NOMO-1 (cell line): ENCODE data around the gene ATPAF2.

Source experiments
- DNase-seq, 2 experiments: peaks; one replicate each; lab custom pipeline; 2025; ENCODE audit not compliant: unreplicated experiment in 2 of 2; lab: John Stamatoyannopoulos, UW

ATPAF2 gene

GRCh38 chr17:18038861-18039534, at the start of gene ATPAF2, which contains the start of gene GID4:
Gene ATPAF2, minus strand, starts transcription at chr17:18039168. Its CDS starts 155 bp downstream, at chr17:18039013.
Gene GID4, plus strand, starts transcription at chr17:18039408. Its CDS starts 57 bp downstream, at chr17:18039465.
- peak; percentile 98 to 100 for DNase-seq

- peak; percentile 79 to 84 for DNase-seq
Measured at GRCh38 chr17:18087610-18088491, 48.9 kb upstream of the ATPAF2 start, which contains the start of gene DRG2. Gene DRG2, plus strand, starts transcription at chr17:18087948. Its CDS starts 76 bp downstream, at chr17:18088024.

- DNase-seq, result no peak
Measured at GRCh38 chr17:18084256-18084655, 45.3 kb upstream of the ATPAF2 start.

GRCh38 chr17:18079543-18079942, 40.6 kb upstream of the ATPAF2 start:
- DNase-seq, result no peak

DNA sequence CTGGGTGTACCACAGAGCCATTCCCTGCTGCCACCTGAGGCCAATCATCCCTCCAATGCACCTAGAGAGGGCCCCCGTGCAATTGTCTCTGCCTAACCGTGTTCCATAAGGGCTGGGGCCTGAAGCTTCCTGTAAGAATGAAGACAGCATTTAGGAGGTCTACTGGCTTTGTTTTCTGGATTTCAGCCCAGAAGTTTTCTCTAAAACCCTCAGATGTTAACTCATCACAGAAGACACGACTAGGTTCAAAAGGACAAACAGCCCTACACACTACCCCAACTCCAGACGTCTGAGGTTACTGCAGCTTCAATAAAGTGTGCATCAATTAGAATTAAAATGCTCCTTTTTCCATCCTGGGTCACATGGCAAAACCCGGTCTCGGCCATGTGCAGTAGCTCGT, 38.0 kb upstream of the ATPAF2 start:
- DNase-seq, result no peak

DNA sequence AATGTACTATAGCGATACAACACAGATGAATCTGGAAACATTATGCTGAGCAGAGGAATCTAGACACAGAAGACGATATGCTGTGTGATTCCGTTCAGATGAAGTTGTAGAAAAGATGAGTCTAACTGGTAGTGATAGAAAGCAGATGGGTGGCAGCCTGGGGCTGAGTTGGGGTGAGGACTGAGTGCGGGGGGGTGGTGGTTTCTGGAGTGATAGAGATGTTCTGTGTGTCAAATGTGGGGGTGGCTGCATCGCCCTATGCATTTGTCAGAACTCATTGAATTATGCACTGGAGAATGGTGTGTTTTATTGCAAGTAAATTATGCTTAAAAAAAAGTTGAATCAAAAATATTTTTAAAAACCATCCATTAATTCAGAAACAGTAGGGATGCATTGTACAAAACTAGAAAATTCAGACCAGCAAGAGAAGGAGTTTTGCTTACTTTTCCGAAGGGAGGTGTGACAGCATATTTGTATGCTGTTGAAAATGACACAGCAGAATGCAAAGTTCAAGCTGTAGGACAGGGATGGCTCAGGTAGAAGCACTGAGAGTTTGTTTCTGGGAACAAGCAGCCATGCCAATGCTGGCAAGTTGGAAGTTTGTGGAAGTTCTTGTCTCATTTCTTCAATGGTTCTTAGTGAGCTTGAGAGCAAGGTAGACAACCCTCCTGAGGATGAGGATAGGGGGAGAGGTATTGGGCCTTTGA, 35.8 kb upstream of the ATPAF2 start:
- DNase-seq, result no peak

DNA sequence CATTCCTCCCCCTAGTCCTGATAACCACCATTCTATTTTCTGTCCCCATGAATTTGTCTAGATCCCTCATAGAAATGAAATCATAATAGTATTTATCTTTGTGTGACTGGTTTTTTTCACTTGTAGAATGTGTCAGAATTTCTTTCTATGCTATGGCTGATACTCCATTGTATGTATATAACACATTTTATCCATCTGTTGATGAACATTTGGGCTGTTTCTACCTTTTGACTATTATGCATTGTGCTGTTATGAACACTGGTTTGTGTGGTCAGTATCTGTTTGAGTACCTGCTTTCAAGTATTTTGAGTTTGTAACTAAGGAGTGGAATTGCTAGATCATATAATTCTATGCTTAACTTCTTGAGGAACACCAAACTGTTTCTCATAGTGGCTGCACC, 32.8 kb upstream of the ATPAF2 start:
- no peak for DNase-seq

DNA sequence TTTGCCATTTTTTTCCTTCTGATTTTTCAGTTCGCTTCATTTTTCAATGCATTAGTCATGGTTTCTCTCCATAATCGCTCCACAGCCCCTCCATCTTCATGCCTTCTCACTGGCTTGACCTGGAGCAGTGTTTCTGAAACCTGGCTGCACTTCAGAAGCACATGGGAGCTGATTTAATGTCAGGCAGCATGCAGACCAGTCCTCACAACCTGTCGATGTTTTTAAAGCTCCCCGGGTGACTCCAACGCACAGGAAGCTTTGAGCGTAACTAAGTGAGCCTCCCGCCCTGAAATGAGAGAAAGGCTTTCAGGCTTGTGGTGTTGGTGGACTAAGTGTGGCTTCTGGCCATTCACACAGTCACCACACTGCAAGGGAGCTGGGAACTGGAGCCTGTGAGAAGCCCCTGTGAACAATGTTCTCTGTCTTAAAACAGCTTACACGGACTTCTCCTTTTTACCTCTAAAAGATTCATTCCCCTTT, 31.9 kb upstream of the ATPAF2 start:
- DNase-seq, result peak in 1 of 2 experiments; percentile 35

DNA sequence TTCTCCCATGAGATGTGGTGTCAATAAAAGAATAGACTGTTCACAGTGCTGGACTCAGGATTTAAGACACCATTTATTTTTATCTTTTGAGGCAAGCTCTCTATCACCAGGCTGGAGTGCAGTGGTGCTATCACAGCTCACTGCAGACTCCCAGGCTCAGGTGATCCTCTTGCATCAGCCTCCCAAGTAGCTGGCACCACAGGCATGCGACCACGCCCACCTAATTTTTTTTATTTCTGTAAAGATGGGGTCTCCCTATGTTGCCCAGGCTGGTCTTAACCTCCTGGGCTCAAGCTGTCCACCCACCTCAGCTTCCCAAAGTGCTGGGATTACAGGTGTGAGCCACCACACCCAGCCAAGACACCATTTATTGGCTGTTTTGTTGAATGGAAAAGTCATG, 30.1 kb upstream of the ATPAF2 start:
- DNase-seq, result no peak

- DNase-seq, result no peak
Measured at GRCh38 chr17:18066866-18067265, 27.9 kb upstream of the ATPAF2 start.

DNA sequence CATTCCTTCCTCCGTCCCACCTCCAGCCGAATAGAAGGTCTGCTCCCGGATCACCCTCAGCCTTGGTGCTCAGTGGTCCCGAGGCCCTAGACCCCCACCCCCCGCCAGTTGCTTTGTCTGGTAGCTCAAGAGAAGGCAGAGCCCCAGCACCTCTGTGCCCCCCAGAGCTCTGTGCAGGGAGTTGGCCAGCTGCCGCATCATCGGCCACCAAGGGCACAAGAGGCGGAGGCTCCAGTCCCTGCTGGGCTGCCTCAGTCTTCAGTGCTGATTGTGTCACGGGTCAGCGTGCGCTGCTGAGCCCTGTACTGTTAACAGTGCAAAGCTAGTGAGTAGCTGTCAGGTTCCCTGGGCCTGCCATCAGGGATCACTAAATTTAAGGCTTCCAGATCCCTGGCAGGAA, 26.6 kb upstream of the ATPAF2 start:
- no peak for DNase-seq

DNA sequence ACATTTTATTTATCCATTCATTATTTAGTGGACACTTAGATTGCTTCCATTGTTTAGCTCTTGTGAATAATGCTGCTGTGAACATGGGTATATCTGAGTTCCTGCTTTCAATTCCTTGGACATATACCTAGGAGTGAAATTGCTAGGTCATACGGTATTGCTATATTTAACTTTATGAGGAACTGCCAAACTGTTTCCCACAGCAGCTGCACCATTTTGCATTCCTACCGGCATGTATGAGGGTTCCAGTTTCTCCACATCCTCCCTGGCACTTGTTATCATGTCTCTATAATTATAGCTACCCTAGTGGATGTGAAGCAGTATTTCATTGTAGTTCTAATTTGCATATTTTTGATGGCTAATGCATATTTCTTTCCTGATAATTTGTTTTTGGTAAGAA, 25.1 kb upstream of the ATPAF2 start:
- DNase-seq, result no peak

GRCh38 chr17:18059283-18059682, 20.3 kb upstream of the ATPAF2 start:
- no peak for DNase-seq

DNA sequence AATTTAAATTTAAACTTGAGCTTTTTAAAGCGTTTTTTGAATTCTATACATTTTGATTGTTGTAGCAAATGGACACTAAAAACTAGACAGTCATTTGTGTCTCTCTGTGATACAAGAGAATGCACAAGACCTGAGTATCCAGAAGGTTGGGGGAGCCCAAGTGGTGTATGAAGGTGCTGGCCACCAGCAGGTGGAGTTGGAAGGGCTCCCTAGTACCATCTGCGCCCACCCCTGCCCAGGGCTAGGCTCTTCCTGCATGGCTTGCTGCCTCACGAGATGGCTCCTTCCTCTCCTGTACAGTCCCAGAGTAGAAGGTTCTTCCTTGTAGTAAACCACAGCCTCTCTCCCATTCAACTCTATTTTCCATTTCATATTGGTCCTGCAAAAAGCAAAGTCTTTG, 17.2 kb upstream of the ATPAF2 start:
- DNase-seq, result no peak

GRCh38 chr17:18055597-18055996, 16.6 kb upstream of the ATPAF2 start:
- DNase-seq, result no peak

GRCh38 chr17:18045691-18046350, 6.9 kb upstream of the ATPAF2 start:
- DNase-seq, result no peak

- no peak for DNase-seq
Measured at GRCh38 chr17:18044609-18045008, 5.6 kb upstream of the ATPAF2 start.

GRCh38 chr17:18043491-18043890, 4.5 kb upstream of the ATPAF2 start:
- no peak for DNase-seq

DNA sequence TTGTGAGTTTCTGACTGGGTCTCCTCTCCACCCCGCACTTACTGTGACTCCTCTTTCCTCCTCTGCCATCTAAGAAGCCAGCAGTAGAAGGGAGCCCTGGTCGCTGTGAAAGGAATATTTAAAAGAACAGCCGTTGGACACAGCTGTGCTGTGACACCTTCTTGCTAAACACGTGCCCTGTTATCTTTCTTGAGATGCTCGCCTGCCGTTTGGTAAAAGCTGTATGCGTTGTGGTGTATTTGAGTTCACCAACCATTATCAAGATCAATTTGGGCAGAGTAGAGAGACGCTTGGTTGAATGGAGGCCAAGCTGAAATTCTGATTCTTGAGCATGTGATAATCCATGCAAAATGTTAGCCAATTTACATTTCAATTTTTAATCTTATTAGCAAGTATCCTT, 4.0 kb upstream of the ATPAF2 start:
- no peak for DNase-seq

- DNase-seq, result no peak
Measured at GRCh38 chr17:18041776-18042175, 2.8 kb upstream of the ATPAF2 start.
